Chondrocyte (in vitro differentiated cells): ENCODE data around the gene C11orf24. TPM values are rescaled to one million over a fixed set of nuclear protein-coding genes. Genes with fewer than 3 reads are reported as not detected.
"Not testable (repeated sequence)": the region's sequence is repeated elsewhere in the genome, so short reads cannot be mapped to it uniquely, and the experiment has no call there.

Source experiments
- DNase-seq: peaks from one replicate; pipeline ENCODE4 v3.0.0; 2021; ENCODE audit warnings: mixed read lengths, low spot score
- H3K27ac Mint-ChIP-seq: one replicate; pipeline ENCODE4 v1.8.0; 2021; ENCODE audit warnings: mild to moderate bottlenecking, moderate library complexity, mixed read lengths; ENCODE audit not compliant: unreplicated experiment
- H3K27me3 Mint-ChIP-seq: 2 replicates; pipeline ENCODE4 v1.8.0; 2021; ENCODE audit warnings: low read depth, mixed read lengths
- H3K36me3 Mint-ChIP-seq: 2 replicates; pipeline ENCODE4 v1.8.0; 2021; ENCODE audit warnings: low read depth, mixed read lengths
- H3K4me1 Mint-ChIP-seq: 2 replicates; pipeline ENCODE4 v1.8.0; 2021; ENCODE audit warnings: low read depth, mild to moderate bottlenecking, mixed read lengths
- H3K4me3 Mint-ChIP-seq: one replicate; pipeline ENCODE4 v1.8.0; 2021; ENCODE audit warnings: mild to moderate bottlenecking, moderate library complexity, mixed read lengths; ENCODE audit not compliant: unreplicated experiment
- H3K9me3 Mint-ChIP-seq: 2 replicates; pipeline ENCODE4 v1.8.0; 2021; ENCODE audit warnings: low read depth, mixed read lengths
- total RNA-seq: library from RNA; stranded (reverse); gene quantifications from 3 replicates; pipeline ENCODE4 v1.2.1, GENCODE V29; 2021
- TF ChIP-seq, protein P1 (sequence below): fragments of 200-600 bp; sonication (generic); IDR thresholded peaks from 2 replicates; pipeline ENCODE4 v1.5.0; 2021; ENCODE audit warnings: antibody characterized with exemption, mild to moderate bottlenecking, moderate library complexity

C11orf24 gene
- total RNA-seq, 1 donor from 2014 or later, result 104 TPM

GRCh38 chr11:68295271-68295670, 23.5 kb upstream of the C11orf24 start:
- H3K27ac Mint-ChIP-seq, result no peak overlapping the region
- TF ChIP-seq, protein P1, sequence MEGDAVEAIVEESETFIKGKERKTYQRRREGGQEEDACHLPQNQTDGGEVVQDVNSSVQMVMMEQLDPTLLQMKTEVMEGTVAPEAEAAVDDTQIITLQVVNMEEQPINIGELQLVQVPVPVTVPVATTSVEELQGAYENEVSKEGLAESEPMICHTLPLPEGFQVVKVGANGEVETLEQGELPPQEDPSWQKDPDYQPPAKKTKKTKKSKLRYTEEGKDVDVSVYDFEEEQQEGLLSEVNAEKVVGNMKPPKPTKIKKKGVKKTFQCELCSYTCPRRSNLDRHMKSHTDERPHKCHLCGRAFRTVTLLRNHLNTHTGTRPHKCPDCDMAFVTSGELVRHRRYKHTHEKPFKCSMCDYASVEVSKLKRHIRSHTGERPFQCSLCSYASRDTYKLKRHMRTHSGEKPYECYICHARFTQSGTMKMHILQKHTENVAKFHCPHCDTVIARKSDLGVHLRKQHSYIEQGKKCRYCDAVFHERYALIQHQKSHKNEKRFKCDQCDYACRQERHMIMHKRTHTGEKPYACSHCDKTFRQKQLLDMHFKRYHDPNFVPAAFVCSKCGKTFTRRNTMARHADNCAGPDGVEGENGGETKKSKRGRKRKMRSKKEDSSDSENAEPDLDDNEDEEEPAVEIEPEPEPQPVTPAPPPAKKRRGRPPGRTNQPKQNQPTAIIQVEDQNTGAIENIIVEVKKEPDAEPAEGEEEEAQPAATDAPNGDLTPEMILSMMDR, result no peak

DNA sequence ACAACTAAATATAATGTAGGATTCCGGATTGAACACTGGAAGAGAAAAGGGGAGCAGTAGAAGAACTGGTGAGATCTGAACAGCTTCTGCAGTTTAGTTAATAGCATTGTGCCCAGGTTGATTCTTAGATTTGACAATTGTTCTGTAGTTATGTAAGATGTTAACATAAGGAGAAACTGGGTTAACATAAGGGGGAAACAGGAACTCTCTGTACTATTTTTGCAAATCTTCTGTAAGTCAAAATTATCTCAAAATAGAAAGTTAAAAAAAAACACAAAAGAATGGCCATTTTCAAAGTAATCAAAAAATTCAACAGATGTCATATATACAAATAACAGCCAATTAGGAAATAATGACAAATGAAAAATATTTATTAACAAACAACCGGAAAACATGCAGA, 21.9 kb upstream of the C11orf24 start:
- H3K36me3 Mint-ChIP-seq, result no peaks in the 10 kb centered on the region
- peaks cover 3% of the 10 kb centered on the region for H3K4me1 Mint-ChIP-seq
- H3K9me3 Mint-ChIP-seq, result peaks cover 5% of the 10 kb centered on the region
- no peak overlapping the region for H3K4me3 Mint-ChIP-seq
- H3K27ac Mint-ChIP-seq, result no peak overlapping the region
- TF ChIP-seq, protein P1, result no peak
- H3K27me3 Mint-ChIP-seq, result no peaks in the 10 kb centered on the region
- no peak for DNase-seq

More at GRCh38 chr11:68295271-68295670, 23.5 kb upstream of the C11orf24 start:
- H3K27me3 Mint-ChIP-seq, result no peaks in the 10 kb centered on the region
- no peaks in the 10 kb centered on the region for H3K36me3 Mint-ChIP-seq
- peaks cover 3% of the 10 kb centered on the region for H3K4me1 Mint-ChIP-seq
- H3K4me3 Mint-ChIP-seq, result no peak overlapping the region
- no peak for DNase-seq
- peaks cover 2% of the 10 kb centered on the region for H3K9me3 Mint-ChIP-seq

GRCh38 chr11:68289456-68289855, 17.7 kb upstream of the C11orf24 start:
- TF ChIP-seq, protein P1, result no peak
- no peaks in the 10 kb centered on the region for H3K4me1 Mint-ChIP-seq

GRCh38 chr11:68287419-68287818, 15.6 kb upstream of the C11orf24 start:
- no peaks in the 10 kb centered on the region for H3K4me1 Mint-ChIP-seq
- TF ChIP-seq, protein P1, result no peak

More at GRCh38 chr11:68289456-68289855, 17.7 kb upstream of the C11orf24 start:
- Mint-ChIP-seq H3K4me3 (no peak overlapping the region), H3K27ac (no peak overlapping the region), H3K9me3 (peaks cover 5% of the 10 kb centered on the region), H3K27me3 (no peaks in the 10 kb centered on the region), H3K36me3 (no peaks in the 10 kb centered on the region)
- DNase-seq, result no peak

GRCh38 chr11:68284588-68284987, 12.8 kb upstream of the C11orf24 start:
- not testable (repeated sequence) for DNase-seq, H3K4me1 Mint-ChIP-seq, H3K27ac Mint-ChIP-seq, H3K4me3 Mint-ChIP-seq, H3K9me3 Mint-ChIP-seq, H3K27me3 Mint-ChIP-seq, H3K36me3 Mint-ChIP-seq

More at GRCh38 chr11:68287419-68287818, 15.6 kb upstream of the C11orf24 start:
- Mint-ChIP-seq H3K36me3 (no peaks in the 10 kb centered on the region), H3K27ac (no peak overlapping the region), H3K9me3 (peaks cover 5% of the 10 kb centered on the region), H3K4me3 (no peak overlapping the region), H3K27me3 (peaks cover 2% of the 10 kb centered on the region)
- no peak for DNase-seq

DNA sequence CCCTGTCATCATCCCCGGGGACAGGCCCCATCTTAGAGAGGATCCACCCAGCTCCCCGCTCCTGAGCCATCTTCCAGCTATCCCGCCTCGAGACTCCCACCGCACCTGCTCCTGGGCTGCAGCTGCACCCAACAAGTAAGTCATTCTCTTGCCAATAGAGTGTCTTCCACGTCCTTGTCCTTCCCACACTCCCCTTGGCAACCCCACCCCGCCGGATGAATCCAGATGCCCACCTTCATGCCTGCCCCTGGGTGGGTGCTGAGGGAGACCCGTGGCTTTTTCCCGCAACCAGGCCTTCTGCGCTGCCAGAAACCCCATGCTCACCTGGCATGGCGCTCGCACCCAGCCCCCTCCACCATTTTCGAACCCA, 11.1 kb upstream of the C11orf24 start:
- Mint-ChIP-seq H3K27me3 (peaks cover 2% of the 10 kb centered on the region), H3K27ac (no peak overlapping the region), H3K4me1 (no peaks in the 10 kb centered on the region)

More for the DNA sequence above, 11.1 kb upstream of the C11orf24 start:
- no peaks in the 10 kb centered on the region for H3K36me3 Mint-ChIP-seq
- H3K9me3 Mint-ChIP-seq, result no peaks in the 10 kb centered on the region
- DNase-seq, result no peak
- TF ChIP-seq, protein P1, result no peak
- H3K4me3 Mint-ChIP-seq, result no peak overlapping the region
